Cardiac fibroblast (primary cell): ENCODE measurements around the gene ENTPD2.

Experiments
- DNase-seq, 2 donors: peaks; one replicate each; pipeline versions ENCODE4 v3.0.0 to v3.0.0-alpha.2; 2010; ENCODE audit warnings: low read depth in 2 of 2
- H3K4me3 ChIP-seq, 2 donors: replicated peaks in 1 of 2; 1 replicate in 1 of 2; 2 replicates in 1 of 2; pipeline ENCODE4 v1.5.1; 2011; ENCODE audit warnings: low read depth in 2 of 2, low read length in 2 of 2, mild to moderate bottlenecking in 2 of 2, moderate library complexity in 1 of 2
- CTCF ChIP-seq: IDR thresholded peaks from one replicate; pipeline ENCODE4 v1.5.1; 2011; ENCODE audit warnings: low read depth, mild to moderate bottlenecking, low read length, inconsistent platforms

ENTPD2 gene

GRCh38 chr9:137022662-137023008 is 31.2 kb downstream of the ENTPD2 start:
- no peak for TF ChIP-seq CTCF
- no peak overlapping the region for H3K4me3 ChIP-seq
- DNase-seq: no peak

- no peak for TF ChIP-seq CTCF
- no peak overlapping the region for H3K4me3 ChIP-seq
- peak; percentile 35 to 76 for DNase-seq
Observed at GRCh38 chr9:137021979-137022661, 31.7 kb downstream of the ENTPD2 start.

GRCh38 chr9:137021568-137021978 is 32.3 kb downstream of the ENTPD2 start:
- no peak for TF ChIP-seq CTCF
- no peak overlapping the region for H3K4me3 ChIP-seq
- no peak for DNase-seq

GRCh38 chr9:137020771-137021567 is 32.9 kb downstream of the ENTPD2 start:
- DNase-seq: no peak
- no peak overlapping the region for H3K4me3 ChIP-seq
- TF ChIP-seq CTCF: no peak

- TF ChIP-seq CTCF: no peak
- DNase-seq: no peak
- H3K4me3 ChIP-seq: no peak overlapping the region
Observed at GRCh38 chr9:137019891-137020683, 33.8 kb downstream of the ENTPD2 start.

- DNase-seq: no peak
- H3K4me3 ChIP-seq: no peak overlapping the region
- no peak for TF ChIP-seq CTCF
Observed at GRCh38 chr9:137018761-137019559, 34.9 kb downstream of the ENTPD2 start.
